Measurements from ENCODE around the gene KLHDC7B.

KLHDC7B gene

DNA sequence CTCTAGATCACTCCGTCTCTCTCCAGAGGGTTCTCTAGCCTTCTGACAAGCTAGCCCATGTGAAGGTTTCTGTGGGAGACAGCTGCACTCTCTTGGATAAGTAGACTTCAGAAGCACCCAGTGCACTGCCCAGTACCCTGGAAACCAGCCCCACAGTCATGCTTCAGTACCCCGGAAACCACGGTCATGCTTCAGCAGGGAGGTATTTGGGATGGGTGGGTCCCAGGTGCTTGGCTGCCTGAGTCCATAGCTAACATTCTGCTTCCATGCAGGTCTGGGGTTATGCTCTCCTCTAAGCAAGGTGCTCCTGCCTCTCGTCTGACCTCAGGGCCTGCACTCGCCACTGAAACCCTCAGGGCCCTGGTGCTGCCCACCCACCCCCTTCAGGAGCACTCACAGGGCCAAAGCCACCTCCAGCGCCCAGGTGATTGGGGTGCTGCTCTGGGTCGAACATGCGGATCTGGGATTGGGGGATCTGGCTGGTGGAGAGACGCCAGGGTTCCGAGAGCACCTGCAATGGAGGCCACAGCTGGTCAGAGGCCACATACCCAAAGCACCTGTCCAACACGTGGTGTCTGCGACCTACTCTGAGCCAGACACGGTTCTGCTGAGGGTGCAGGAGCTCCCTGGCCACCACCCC lies 24.3 kb downstream of the KLHDC7B start:
- H3K4me3 ChIP-seq (replicated peaks; ENCODE audit: insufficient read depth, low read length), result no peak overlapping the region
- TF ChIP-seq POLR2AphosphoS5 (IDR thresholded peaks at IDR 0.05; ENCODE audit: low read depth) (no peak), SPI1 (IDR thresholded peaks at IDR 0.05; ENCODE audit: borderline replicate concordance, low read depth) (no peak), GABPA (IDR thresholded peaks at IDR 0.05; ENCODE audit: low read depth) (no peak)
- TF ChIP-seq, protein P1, sequence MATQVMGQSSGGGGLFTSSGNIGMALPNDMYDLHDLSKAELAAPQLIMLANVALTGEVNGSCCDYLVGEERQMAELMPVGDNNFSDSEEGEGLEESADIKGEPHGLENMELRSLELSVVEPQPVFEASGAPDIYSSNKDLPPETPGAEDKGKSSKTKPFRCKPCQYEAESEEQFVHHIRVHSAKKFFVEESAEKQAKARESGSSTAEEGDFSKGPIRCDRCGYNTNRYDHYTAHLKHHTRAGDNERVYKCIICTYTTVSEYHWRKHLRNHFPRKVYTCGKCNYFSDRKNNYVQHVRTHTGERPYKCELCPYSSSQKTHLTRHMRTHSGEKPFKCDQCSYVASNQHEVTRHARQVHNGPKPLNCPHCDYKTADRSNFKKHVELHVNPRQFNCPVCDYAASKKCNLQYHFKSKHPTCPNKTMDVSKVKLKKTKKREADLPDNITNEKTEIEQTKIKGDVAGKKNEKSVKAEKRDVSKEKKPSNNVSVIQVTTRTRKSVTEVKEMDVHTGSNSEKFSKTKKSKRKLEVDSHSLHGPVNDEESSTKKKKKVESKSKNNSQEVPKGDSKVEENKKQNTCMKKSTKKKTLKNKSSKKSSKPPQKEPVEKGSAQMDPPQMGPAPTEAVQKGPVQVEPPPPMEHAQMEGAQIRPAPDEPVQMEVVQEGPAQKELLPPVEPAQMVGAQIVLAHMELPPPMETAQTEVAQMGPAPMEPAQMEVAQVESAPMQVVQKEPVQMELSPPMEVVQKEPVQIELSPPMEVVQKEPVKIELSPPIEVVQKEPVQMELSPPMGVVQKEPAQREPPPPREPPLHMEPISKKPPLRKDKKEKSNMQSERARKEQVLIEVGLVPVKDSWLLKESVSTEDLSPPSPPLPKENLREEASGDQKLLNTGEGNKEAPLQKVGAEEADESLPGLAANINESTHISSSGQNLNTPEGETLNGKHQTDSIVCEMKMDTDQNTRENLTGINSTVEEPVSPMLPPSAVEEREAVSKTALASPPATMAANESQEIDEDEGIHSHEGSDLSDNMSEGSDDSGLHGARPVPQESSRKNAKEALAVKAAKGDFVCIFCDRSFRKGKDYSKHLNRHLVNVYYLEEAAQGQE (IDR thresholded peaks at IDR 0.05; ENCODE audit: insufficient replicate concordance, low read depth), result no peak
- TF ChIP-seq, protein P2, sequence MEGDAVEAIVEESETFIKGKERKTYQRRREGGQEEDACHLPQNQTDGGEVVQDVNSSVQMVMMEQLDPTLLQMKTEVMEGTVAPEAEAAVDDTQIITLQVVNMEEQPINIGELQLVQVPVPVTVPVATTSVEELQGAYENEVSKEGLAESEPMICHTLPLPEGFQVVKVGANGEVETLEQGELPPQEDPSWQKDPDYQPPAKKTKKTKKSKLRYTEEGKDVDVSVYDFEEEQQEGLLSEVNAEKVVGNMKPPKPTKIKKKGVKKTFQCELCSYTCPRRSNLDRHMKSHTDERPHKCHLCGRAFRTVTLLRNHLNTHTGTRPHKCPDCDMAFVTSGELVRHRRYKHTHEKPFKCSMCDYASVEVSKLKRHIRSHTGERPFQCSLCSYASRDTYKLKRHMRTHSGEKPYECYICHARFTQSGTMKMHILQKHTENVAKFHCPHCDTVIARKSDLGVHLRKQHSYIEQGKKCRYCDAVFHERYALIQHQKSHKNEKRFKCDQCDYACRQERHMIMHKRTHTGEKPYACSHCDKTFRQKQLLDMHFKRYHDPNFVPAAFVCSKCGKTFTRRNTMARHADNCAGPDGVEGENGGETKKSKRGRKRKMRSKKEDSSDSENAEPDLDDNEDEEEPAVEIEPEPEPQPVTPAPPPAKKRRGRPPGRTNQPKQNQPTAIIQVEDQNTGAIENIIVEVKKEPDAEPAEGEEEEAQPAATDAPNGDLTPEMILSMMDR (IDR thresholded peaks at IDR 0.05; ENCODE audit: insufficient read depth, low read length), result no peak
- no peak overlapping the region for H3K27ac ChIP-seq (replicated peaks)
- no peaks in the 10 kb centered on the region for H3K27me3 ChIP-seq (ENCODE audit: insufficient read depth, poor library complexity, severe bottlenecking)
- DNase-seq (ENCODE audit: low read depth in 1 of 2, low spot score in 1 of 2), result no peak

DNA sequence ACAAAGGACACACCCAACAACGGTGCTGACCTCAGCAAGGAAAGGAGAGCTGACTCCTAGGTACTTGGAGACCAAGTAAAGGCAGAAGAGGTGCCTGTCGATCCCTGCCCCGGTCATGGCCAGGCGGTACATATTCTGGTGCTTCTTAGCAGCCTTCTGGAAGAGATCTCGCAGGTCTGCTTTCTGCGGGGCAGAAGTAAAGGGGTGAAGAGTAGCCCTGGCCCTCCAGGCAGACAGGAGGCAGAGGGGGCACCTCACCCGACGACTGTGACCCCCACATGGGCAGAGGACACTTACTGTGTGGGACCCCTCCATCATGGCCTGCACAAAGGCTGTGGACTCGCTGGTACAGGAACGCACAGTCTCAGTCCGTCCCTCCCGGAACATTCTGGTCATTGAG lies 25.2 kb downstream of the KLHDC7B start:
- Histone ChIP-seq H3K27me3 (ENCODE audit: insufficient read depth, poor library complexity, severe bottlenecking) (no peaks in the 10 kb centered on the region), H3K4me3 (replicated peaks; ENCODE audit: insufficient read depth, low read length) (no peak overlapping the region), H3K27ac (replicated peaks) (no peak overlapping the region)
- TF ChIP-seq, protein P1 (IDR thresholded peaks at IDR 0.05; ENCODE audit: insufficient replicate concordance, low read depth), result no peak
- no peak for TF ChIP-seq GABPA (IDR thresholded peaks at IDR 0.05; ENCODE audit: low read depth)
- TF ChIP-seq POLR2AphosphoS5 (IDR thresholded peaks at IDR 0.05; ENCODE audit: low read depth), result no peak
- no peak for TF ChIP-seq SPI1 (IDR thresholded peaks at IDR 0.05; ENCODE audit: borderline replicate concordance, low read depth)
- TF ChIP-seq, protein P2 (IDR thresholded peaks at IDR 0.05; ENCODE audit: insufficient read depth, low read length), result no peak
- DNase-seq (ENCODE audit: low read depth in 1 of 2, low spot score in 1 of 2), result no peak

DNA sequence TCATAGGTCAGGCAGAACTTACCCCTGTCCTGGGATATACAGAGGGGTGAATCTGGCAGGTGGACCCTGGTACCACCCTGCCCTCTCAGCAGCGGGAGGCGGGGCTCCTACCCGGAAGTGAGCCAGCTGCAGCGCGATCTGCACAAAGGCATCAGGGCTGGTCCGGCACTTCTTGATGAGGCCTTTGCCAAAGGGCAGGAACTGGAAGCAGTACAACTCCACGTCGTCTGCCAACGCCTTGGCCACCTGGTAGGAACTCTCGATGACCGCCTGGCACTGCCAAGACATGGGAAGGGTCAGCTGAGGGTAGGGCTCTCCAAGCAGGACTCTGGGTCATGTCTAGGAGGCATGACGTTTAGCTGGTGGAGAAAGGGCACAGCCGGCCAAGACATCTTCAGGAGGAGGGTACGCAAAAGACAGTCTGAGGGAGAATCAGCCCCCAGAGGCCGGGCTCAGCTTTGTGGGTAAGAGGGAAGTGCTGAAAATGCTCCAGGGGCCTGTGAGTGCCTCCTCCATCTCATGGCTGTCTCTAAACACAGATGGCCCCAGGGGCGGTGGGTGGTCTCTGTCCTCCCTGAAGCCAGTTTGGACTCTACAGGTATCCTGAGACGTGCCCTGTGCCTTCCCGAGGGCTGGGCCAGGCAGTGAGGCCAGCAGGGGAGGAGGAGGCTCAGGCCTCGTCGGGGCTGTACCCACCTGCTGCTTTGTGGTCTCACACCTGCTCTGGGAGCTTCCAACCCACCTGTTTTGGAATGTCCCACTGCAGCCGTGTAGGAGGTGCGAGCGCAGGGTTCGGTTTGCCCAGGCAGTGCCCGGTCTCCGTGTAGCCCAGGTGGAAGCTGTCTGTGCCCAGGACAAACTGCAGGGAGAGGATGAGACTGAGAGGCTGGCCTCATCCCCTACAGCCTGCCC lies 25.8 kb downstream of the KLHDC7B start:
- no peaks in the 10 kb centered on the region for H3K27me3 ChIP-seq (ENCODE audit: insufficient read depth, poor library complexity, severe bottlenecking)
- TF ChIP-seq, protein P2 (IDR thresholded peaks at IDR 0.05; ENCODE audit: insufficient read depth, low read length), result no peak
- TF ChIP-seq POLR2AphosphoS5 (IDR thresholded peaks at IDR 0.05; ENCODE audit: low read depth) (no peak), SPI1 (IDR thresholded peaks at IDR 0.05; ENCODE audit: borderline replicate concordance, low read depth) (no peak), GABPA (IDR thresholded peaks at IDR 0.05; ENCODE audit: low read depth) (no peak)
- TF ChIP-seq, protein P1 (IDR thresholded peaks at IDR 0.05; ENCODE audit: insufficient replicate concordance, low read depth), result no peak
- no peak overlapping the region for H3K4me3 ChIP-seq (replicated peaks; ENCODE audit: insufficient read depth, low read length)
- DNase-seq (ENCODE audit: low read depth in 1 of 2, low spot score in 1 of 2), result no peak
- no peak overlapping the region for H3K27ac ChIP-seq (replicated peaks)

Data from HL-60 (cell line).